Fibroblast of mammary gland (primary cell): ENCODE data around the gene TECPR1.

Experiments used
- DNase-seq: peaks from one replicate; pipeline ENCODE4 v3.0.0-alpha.2; 2010; ENCODE audit warnings: low read depth
- H3K4me3 ChIP-seq: 2 replicates; pipeline ENCODE4 v1.5.1; 2011; ENCODE audit warnings: low read depth, mild to moderate bottlenecking, low read length, moderate library complexity; ENCODE audit not compliant: control insufficient read depth
- TF ChIP-seq, protein P1 (sequence below): conservative IDR thresholded peaks from 2 replicates; pipeline ENCODE4 v1.5.1; 2011; ENCODE audit warnings: low read depth, low read length, inconsistent platforms; ENCODE audit not compliant: control insufficient read depth, insufficient read depth

The TECPR1 gene

DNA sequence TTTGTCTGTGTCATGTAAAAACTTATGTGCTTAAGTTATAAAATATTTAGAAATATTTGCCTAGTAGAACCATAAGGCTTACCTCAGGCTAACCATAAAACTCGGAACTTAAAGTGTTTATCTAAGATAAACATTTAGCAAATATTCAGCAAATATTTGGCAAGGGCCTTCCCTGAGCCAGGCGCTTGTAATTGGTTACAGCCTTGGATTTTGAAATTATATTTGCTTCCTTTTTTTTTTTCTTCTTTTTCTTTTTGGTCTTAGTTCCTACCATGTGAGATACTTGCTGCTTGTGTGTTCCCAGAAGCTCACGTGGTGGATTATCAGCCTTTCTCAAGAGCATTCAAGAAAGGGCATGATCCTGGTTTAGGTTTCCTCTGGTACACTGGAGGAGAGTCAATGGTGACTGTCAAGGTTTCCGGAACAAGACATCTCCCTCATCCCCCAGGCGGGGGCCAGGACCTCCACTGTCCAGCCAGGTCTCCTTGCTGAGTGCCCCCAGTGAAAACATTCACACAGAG, 24.3 kb upstream of the TECPR1 start:
- DNase-seq = no peak
- TF ChIP-seq, protein P1, sequence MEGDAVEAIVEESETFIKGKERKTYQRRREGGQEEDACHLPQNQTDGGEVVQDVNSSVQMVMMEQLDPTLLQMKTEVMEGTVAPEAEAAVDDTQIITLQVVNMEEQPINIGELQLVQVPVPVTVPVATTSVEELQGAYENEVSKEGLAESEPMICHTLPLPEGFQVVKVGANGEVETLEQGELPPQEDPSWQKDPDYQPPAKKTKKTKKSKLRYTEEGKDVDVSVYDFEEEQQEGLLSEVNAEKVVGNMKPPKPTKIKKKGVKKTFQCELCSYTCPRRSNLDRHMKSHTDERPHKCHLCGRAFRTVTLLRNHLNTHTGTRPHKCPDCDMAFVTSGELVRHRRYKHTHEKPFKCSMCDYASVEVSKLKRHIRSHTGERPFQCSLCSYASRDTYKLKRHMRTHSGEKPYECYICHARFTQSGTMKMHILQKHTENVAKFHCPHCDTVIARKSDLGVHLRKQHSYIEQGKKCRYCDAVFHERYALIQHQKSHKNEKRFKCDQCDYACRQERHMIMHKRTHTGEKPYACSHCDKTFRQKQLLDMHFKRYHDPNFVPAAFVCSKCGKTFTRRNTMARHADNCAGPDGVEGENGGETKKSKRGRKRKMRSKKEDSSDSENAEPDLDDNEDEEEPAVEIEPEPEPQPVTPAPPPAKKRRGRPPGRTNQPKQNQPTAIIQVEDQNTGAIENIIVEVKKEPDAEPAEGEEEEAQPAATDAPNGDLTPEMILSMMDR = no peak

DNA sequence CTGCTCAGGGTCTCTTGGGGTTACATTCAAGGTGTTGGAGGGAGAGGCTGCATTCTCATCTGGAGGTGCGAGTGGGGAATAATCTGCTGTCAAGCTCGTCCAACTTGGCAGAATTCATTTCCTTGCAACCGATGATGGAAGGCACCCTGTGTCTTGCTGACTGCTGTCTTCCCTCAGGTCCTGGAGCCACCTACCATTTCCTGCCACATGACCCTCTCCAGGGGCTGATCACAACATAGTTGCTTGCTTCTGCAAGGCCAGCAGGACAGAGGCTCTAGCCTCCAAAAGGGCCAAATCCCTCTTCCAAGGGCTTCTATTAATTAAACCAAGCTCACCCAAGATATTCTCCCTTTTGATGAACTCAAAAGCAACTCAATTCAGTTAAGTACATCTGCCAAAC, 15.3 kb upstream of the TECPR1 start:
- no peak for DNase-seq
- no peak overlapping the region for H3K4me3 ChIP-seq
- TF ChIP-seq, protein P1 = no peak

More for the DNA sequence above, 24.3 kb upstream of the TECPR1 start:
- H3K4me3 ChIP-seq = no peak overlapping the region

DNA sequence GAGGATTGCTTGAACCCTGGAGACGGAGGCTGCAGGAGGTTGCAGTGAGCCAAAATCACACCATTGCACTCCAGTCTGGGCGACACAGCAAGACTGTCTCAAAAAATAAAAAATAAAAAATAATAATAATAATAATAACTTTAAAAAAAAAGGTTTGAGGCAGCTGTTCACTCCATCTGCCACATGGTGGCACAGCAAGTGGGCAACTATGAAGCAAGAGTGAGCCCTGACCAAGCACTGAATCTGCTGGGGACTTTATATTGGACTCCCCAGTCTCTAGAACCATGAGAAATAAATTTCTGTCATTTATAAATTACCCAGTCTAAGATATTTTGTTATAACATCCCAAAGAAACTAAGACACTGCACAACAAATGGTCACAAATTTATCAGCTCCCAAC, 14.8 kb upstream of the TECPR1 start:
- H3K4me3 ChIP-seq = no peak overlapping the region
- TF ChIP-seq, protein P1 = peak; percentile 45
- DNase-seq = peak; percentile 37

DNA sequence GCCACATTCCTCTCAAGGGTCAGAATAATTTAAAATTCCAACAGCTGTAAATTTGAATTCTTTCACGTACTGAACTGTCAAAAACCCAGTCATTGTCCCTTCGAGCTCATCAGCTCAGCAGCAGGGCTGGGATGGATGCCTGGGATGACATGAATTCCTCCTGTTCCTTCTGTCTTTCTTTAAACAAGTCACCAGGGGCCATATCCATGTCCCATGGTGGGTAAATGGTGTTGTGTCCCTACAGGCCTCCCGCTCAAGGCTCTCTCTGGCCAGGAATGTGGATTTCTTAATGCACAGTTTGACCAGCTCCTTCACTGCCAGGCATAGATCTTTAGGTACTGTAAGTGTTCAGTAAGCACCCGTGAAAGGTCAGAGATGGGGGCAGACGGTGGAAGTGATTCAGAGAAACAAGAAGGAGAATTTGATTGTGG, 13.8 kb upstream of the TECPR1 start:
- no peak overlapping the region for H3K4me3 ChIP-seq
- TF ChIP-seq, protein P1 = no peak

DNA sequence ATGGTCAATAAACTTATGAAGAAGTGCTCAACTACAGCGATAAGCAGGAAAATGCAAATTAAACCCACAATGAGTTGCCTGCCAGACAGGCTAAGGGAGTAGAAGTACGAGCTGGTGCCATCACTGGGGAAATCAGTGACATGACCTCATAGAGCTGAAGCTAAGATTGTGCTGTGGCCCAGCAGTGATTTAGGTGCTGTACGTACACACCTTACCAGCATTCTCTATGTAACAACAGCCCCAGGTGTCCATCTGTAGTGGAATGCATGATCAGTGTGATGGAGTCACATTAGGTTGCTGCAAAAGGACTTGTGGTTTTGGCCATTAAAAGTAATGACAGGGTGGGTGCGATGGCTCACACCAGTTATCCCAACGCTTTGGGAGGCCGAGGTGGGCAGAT, 5.7 kb upstream of the TECPR1 start:
- TF ChIP-seq, protein P1 = no peak
- DNase-seq = no peak
- H3K4me3 ChIP-seq = no peak overlapping the region

More for the DNA sequence above, 13.8 kb upstream of the TECPR1 start:
- no peak for DNase-seq

DNA sequence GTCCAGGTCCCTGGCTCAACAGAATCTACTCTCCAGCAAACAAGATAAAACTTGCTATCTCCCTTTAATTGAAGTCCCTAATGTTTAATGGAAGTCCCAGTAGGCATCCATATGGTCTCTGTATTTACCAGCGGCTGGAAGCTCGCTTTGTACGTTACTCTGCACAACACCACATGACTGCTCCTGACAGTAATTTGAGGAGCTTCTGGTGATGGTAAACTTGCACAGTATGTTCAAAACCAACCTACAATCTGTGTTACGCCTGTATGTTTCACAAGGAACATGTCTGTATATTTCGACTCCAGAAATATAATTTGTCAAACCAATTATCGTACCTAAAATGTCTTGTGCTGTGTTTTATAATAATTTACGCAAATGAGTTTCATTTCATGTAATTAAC, 4.4 kb upstream of the TECPR1 start:
- TF ChIP-seq, protein P1 = no peak
- no peak for DNase-seq

More for the DNA sequence above, 4.4 kb upstream of the TECPR1 start:
- H3K4me3 ChIP-seq = no peak overlapping the region
